NCI-H1694 (cell line): Measurements from ENCODE around the gene ITGA3.

Experiments
- DNase-seq: peaks from one replicate; lab custom pipeline; 2025; lab: John Stamatoyannopoulos, UW

ITGA3 gene

DNA sequence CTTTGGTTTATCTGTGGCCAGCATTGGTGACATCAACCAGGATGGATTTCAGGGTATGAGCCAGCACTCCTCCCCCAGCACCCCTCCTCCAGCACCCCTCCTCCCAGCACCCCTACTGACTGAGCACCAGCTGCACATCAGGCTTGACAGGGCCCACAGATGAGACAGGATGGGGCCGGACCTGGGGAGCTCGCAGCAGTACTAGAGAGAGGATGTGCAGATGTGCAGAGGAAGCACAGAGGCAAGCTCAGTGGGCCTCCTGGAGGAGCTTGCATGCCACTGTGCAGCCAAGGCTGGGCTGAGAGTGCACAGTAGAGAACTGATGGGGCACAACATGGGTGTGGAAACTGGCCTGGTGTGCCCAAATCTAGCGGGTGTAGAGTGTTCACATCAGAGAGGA lies 16.2 kb downstream of the ITGA3 start:
- no peak for DNase-seq

DNA sequence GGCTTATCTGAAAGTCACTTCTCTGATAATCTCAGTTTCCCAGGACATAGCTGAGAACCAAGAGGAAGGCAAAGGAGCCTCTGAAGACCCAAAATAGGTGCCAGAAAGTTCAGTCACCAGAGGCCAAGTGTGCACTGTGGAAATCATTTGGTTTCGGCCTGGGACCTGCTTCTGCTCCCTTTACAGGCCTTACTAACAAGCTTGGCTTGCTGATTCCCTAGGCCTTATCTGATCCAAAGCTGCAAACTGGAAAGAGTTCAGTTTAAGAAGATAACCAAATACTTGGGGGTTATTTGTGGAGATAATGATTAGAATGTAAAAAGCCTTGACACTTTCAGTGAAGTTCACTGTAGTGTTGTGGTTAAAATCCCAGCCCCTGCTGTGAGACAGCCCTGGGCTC lies 17.0 kb downstream of the ITGA3 start:
- no peak for DNase-seq

DNA sequence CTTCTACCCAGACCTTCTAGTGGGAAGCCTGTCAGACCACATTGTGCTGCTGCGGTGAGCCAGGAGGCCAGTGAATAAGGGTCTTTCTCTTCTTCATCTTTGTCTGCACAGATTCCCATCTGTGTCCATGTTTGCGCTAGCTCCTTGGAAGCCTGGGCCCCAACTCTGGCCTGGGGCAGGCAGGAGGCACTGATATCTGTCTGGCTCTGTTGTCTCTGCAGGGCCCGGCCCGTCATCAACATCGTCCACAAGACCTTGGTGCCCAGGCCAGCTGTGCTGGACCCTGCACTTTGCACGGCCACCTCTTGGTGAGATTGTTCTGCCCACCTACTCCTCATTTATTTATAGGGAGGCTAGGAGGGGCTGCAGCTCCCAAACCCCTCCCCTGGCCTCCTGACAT lies 18.3 kb downstream of the ITGA3 start:
- no peak for DNase-seq

DNA sequence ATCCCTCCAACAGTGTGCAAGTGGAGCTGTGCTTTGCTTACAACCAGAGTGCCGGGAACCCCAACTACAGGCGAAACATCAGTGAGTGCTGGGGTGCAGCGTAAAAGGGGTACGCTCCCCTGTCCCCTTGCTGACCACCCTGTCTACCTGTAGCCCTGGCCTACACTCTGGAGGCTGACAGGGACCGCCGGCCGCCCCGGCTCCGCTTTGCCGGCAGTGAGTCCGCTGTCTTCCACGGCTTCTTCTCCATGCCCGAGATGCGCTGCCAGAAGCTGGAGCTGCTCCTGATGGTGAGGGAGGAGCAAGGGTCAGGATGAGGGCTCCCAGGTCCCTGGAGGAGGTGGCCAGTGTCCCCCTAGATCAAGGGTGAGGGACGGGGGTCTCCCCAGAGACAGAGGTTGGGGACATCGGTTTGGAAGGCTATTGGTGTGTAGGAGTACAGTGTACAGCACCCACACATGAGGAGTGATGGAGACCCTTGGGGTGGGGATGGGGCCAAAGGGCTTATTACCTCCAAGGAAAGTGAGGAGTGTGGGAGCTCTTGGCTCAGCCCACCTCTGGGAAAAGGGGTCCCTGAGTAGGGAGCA lies 19.6 kb downstream of the ITGA3 start:
- no peak for DNase-seq

DNA sequence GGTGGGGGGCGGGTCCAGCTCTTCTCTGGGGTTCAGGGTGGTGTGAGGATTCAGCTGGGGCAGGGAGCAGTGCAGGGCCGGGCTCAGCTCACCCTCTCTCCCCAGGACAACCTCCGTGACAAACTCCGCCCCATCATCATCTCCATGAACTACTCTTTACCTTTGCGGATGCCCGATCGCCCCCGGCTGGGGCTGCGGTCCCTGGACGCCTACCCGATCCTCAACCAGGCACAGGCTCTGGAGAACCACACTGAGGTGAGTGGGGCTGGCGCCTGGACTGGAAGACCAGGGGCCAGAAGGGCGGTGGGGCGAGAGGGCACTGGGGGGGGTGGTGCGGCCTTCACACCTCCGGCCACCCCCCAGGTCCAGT lies 20.3 kb downstream of the ITGA3 start:
- DNase-seq = no peak

DNA sequence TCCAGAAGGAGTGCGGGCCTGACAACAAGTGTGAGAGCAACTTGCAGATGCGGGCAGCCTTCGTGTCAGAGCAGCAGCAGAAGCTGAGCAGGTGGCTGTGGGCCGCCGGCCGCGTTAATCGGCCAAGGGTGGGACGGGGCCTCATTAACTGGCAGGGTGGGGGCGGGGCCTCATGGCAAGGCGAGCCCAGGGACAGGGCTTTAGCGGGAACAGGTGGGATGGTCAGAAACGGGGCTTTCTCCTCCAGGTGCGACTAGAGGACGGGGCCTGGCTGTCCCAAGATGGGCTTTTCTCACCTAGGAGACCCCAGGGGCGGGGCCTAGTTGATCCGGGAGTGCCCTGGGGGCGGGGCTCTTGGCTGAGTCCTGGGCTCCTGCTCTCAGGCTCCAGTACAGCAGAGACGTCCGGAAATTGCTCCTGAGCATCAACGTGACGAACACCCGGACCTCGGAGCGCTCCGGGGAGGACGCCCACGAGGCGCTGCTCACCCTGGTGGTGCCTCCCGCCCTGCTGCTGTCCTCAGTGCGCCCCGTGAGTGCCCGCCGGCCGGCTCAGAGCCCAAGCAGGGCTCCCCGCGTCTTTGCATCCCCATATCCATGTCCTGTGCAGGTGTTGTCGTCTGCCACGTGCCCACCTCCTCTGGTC lies 20.8 kb downstream of the ITGA3 start:
- no peak for DNase-seq

DNA sequence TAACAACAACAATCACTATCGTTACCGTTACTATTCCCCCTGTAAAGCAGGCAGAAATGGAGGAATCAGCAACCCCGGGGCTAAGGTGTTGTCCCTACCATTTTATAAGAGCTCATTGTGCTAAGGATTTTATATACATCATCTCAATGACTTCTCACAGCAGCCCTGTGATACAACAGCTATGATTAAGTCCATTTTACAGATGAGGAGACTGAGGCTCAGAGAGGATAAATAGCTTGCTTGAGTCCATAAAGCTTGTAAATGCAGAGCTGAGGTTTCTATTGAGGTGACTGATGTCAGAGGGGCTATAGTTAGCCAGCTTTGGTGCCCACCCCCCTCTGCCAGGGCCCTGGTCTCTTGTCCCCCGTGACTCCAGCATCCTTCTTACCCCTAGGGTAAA lies 22.5 kb downstream of the ITGA3 start:
- no peak for DNase-seq

DNA sequence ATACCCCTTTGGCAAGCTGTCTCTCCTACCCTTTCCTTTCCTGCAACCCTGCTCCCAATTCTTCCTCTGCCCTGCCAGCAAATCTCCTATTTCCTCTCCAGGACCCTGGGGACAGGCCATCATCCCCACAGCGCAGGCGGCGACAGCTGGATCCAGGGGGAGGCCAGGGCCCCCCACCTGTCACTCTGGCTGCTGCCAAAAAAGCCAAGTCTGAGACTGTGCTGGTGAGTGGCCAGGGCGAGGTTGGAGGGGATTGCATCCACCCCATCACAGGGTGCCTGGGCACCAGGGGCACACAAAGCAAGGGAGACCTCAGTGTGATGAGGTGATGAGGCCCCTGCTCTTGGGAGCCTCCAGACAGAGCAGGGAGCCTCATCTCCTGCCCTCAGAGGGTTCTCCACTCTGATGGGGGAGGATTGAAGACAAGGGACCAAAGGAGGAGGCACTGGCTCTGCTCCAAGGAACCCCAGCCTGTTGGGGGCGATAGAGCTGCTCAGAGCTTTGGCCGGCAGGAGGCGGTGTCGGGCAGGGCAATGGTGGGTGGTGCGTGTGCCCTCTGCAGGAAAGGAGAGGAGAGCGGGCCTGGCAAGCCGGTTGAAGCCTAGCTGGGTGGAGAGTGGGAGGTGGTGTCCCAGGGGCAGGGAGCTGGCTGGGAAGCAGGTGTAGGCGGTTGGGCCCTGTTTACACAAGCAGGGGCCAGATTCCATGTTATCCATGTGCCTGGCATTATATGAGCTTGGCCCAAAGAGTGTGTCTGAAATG lies 23.6 kb downstream of the ITGA3 start:
- peak; percentile 71 for DNase-seq

DNA sequence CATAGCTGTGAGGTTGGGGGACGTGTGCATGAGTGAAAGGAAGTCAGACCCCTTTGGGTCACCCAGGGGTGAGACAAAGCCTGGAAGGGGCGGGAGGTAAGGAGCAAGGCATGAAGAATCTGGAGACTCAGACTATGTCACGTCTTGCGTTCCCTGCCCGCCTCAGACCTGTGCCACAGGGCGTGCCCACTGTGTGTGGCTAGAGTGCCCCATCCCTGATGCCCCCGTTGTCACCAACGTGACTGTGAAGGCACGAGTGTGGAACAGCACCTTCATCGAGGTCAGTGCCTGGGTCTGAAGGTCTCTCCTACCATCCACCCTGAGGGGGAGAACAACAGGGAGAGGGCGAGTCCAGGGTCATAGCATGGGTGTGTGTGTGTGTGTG lies 24.2 kb downstream of the ITGA3 start:
- DNase-seq = no peak

DNA sequence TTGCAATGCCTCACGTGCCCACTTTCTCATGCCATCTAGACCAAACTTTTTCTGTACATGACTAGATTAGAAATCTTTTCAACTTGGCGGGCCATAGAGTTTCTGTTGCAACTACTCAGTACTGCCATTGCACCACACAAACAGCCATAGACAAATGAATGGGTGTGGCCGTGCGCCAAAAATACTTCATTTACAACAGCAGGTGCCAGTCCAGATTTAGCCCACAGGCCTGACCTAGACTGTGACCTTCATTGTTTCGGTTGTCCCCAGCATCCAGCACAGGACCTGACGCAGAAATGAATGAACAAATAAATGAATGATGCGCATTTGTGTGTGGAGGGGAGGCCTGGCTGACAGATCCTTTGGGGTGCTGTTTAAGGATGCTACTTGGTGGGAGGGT lies 24.9 kb downstream of the ITGA3 start:
- no peak for DNase-seq

DNA sequence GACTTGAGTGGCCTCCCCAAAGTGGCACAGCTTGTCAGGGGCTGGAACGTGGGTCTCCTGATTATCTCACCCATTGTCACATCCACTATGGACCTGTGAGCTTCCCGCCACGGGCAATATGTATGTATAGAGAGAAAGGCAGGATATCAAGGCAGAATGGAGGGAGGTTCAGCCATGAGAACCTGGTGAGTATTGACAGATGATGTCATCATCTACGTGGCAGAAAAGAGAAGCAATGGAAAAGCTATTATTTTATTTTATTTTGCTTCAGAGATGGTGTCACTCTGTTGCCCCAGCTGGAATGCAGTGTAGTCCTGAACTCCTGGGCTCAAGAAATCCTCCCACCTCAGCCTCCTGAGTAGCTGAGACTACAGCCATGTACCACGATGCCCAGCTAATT lies 25.8 kb downstream of the ITGA3 start:
- DNase-seq = no peak

DNA sequence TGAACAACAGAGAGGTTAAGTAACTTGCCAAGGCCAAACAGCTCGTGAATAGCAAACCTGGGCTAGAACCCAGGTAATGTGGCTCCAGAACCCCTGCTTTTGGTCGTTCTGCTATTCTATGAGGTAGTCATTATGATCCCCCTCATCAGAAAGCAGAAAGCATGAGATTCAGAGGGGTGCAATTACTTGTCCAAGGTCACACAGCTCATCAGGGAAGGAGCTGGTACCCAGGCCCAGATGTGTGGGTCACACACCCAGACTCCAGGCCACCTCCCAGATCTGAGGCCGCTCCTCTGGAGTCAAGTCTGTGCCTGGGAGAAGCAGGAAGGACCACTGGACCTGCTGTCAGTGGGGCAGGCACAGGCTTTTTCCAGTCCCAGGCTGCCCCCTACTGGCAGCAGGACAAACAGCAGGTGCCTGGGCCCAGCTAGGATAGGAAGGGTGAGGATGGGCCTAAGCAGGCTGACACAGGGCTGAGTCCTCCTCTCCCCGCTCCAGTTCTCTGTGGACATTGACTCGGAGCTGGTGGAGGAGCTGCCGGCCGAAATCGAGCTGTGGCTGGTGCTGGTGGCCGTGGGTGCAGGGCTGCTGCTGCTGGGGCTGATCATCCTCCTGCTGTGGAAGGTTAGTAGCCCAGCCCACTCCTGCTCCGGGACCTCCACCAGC lies 31.5 kb downstream of the ITGA3 start:
- DNase-seq = peak; percentile 59

DNA sequence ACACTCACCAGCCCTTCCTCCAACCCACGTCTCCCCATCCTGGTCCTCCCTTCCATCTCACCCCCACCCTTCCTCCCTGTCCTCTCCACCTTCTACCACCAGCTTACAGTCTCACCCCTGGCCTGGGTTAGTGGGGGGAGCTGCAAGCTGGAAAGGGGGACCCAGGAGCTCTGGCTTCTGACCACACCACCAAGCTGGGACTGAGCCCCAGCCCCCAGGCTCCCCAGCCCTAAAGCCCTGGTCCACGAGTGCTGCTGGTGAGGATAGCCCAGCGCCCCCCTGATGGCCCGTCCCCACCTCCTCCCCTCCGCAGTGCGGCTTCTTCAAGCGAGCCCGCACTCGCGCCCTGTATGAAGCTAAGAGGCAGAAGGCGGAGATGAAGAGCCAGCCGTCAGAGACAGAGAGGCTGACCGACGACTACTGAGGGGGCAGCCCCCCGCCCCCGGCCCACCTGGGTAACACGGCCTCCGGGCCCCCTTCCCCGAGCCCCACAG lies 32.0 kb downstream of the ITGA3 start:
- DNase-seq = no peak

DNA sequence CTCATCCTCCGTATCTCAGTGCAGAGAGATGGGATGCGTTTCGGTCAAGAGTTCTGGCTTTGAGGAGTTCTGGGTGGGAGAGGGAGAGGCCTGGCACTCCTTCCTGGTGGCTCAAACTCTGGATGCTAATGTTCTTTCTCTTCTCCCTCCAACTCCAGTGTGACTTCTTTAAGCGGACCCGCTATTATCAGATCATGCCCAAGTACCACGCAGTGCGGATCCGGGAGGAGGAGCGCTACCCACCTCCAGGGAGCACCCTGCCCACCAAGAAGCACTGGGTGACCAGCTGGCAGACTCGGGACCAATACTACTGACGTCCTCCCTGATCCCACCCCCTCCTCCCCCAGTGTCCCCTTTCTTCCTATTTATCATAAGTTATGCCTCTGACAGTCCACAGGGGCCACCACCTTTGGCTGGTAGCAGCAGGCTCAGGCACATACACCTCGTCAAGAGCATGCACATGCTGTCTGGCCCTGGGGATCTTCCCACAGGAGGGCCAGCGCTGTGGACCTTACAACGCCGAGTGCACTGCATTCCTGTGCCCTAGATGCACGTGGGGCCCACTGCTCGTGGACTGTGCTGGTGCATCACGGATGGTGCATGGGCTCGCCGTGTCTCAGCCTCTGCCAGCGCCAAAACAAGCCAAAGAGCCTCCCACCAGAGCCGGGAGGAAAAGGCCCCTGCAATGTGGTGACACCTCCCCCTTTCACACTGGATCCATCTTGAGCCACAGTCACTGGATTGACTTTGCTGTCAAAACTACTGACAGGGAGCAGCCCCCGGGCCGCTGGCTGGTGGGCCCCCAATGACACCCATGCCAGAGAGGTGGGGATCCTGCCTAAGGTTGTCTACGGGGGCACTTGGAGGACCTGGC lies 33.3 kb downstream of the ITGA3 start:
- DNase-seq = no peak

DNA sequence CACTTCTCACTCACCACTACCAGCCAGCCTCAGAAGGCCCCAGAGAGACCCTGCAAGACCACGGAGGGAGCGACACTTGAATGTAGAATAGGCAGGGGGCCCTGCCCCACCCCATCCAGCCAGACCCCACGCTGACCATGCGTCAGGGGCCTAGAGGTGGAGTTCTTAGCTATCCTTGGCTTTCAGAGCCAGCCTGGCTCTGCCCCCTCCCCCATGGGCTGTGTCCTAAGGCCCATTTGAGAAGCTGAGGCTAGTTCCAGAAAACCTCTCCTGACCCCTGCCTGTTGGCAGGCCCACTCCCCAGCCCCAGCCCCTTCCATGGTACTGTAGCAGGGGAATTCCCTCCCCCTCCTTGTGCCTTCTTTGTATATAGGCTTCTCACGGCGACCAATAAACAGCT lies 34.2 kb downstream of the ITGA3 start:
- DNase-seq = no peak

DNA sequence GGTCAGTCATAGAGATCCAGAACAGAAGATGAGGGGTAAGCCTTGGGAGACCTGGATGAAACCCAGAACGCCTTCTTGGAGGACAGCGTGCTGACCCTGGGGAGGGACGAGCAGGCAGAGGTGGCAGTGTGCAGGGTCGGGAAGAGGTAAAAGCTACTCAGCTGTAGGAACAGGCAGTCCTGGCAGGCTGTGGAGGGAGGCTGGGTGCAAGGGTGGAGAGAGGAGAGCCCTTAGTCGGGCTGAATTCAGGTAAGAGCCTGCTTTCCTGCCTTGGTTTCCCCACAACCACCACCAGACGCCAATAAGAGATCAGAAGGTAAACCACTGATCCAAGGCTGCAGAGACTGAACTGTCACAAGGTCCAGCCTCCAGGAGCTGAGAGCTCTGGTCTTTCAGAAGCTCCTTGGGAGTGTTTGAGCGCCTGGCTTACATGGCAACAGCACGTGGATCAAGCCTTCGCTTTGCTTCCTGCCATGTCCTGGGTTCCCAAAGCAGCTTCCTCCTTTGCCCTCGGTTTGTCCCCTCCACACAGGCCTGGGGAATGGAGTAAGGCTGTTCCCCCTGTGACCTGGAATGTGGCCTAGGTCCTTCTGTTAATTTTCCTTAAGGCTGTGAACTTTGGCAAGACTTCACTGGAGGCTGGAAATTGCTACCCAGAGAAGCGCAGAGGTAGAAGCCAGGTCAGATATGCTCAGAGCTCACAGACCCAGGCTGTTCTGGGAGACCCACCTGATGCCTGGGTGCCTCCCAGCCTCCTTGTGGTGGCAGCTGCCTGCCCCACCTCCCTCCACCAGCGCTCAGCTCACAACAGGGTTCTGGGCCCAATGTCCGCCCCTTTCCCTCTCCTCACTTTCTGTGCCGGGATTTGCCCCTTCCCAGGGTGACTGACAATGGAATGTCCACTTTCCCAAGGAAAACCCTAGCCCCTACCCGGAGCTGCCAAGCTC lies 35.3 kb downstream of the ITGA3 start:
- DNase-seq = no peak

DNA sequence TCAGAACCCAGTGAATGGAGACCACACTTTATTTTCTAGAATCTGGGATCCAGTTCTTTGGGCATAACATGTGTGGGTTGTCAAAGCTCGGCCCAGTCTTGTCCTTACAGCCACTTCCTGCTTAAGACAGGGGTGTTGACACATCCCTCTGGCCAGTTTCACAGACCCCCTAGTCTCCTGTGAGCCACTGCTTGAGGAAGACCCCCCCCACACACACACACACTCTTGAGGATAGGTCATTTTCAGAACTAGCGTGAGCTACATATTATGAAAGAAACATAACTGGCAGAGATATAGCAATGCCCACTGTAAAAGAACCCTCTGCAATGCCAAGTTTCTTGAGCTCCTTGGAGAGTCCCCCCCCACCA lies 36.0 kb downstream of the ITGA3 start:
- no peak for DNase-seq

DNA sequence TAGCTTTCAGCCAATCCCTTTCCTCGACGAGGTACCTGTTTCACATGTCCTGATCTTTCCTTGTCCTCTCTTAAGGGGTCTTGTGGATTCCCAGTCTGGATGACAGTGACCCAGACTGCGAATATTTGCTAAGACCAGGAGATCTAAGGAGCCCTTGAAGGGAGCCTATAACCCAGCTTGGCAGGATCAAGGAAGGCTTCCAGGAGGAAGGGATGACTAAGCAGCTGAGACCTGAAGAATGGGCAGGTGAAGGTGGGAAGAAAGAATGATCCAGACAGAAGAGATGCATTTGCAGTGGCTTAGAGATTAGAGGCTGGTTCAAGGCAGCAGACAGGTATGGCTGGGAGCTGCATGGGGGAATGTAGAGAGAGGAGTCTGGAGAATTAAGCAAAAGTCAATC lies 37.3 kb downstream of the ITGA3 start:
- DNase-seq = no peak

DNA sequence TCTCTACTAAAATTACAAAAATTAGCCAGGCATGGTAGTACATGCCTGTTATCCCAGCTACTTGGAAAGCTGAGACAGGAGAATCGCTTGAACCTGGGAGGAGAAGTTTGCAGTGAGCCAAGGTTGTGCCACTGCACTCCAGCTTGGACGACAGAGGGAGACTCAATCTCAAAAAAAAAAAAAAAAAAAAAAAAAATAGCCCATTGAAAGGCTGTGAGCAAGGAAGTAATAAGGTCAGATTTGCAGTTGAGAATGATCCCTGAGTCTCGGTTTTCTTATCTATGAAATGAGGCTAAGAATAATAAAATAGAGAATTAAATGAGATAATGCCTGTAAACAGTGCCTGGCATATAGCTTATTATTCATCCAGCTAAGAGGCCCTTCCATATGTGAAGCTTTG lies 37.9 kb downstream of the ITGA3 start:
- DNase-seq = no peak

DNA sequence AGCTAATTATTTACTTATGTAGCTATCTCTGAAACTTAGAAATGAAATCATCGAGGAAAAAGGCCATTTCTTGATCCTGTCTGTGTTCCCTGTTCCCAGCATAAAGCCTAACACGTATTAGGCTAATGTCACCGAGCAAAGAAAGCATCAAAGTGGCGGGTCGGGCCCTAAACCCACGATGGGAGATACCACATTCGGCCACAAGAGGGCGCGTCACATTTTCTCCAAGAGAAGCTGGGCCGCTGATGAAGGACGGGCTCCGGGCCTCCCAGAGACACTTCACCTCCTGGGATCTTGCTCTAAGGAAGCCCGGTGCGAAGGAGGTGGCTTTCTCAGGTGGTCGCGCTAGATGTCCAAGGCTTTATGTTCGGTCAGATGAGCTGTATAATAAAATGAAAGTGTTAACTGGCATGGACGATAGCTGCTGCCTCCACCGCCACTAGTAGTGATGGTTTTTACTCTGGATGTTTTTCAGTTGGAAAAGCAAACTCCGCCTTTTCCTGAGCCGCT lies 38.4 kb downstream of the ITGA3 start:
- peak; percentile 92 for DNase-seq
